ENCODE data around the gene MTARC1. TPM values are rescaled to one million over a fixed set of nuclear protein-coding genes. Genes with fewer than 3 reads are reported as not detected.

Gene MTARC1
- total and polyA plus RNA-seq, 10 of the 15 experiments (the other 5 are each of a cell fraction or from before 2014, with no cell fraction given), result 0.23 to 1.5 (median 0.48) TPM

DNA sequence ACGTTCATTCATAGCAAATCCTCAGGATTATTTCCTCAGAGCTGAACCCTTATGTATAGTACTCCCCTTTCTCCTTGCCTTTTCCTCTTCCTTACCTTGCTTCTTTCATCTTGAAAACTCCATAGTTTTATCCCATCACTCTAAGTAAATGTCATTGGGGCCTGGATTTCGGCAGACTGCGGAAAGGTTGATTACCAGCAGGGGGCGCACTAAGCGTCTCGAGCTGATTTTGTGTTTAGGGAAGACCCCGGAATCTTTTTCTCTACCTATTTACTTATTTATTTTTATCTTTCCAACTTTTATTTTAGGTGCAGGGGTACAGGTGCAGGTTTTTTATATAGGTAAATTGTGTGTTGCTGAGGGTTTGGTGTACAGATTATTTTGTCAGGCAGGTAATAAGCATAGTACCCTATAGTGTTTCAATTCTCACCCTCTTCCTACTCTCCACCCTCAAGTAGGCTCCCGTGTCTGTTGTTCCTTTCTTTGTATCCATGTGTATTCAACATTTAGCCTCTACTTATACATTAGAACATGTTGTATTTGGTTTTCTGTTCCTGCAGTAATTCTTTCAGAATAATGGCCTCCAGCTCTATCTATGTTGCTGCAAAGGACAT, 11.4 kb upstream of the MTARC1 start:
- Histone ChIP-seq H3K36me3 (ENCODE audit: control insufficient read depth in 2 of 2, insufficient read depth in 2 of 2, low read length in 1 of 2) (no peaks in the 10 kb centered on the region), H3K9ac (ENCODE audit: control insufficient read depth, insufficient read depth, low read length) (no peak overlapping the region), H4K20me1 (ENCODE audit: control insufficient read depth, insufficient read depth) (no peaks in the 10 kb centered on the region), H3K27me3 (replicated peaks in 1 of 2; ENCODE audit: control insufficient read depth in 2 of 2, insufficient read depth in 2 of 2, low read length in 1 of 2) (no peaks in the 10 kb centered on the region), H3K9me3 (replicated peaks; ENCODE audit: control insufficient read depth, insufficient read depth, low read length) (no peaks in the 10 kb centered on the region), H3K27ac (ENCODE audit: control insufficient read depth, insufficient read depth) (no peak overlapping the region), H3K4me3 (no peak overlapping the region), H3K4me2 (ENCODE audit: control insufficient read depth, insufficient read depth) (no peak overlapping the region), H3K79me2 (ENCODE audit: control insufficient read depth, insufficient read depth, low read length) (no peaks in the 10 kb centered on the region), H3K4me1 (ENCODE audit: control insufficient read depth, insufficient read depth, low read length) (no peaks in the 10 kb centered on the region), H2AFZ (ENCODE audit: control insufficient read depth, low read depth, low read length) (no peak overlapping the region)
- ATAC-seq (no peak), DNase-seq (ENCODE audit: low read depth, low spot score) (no peak), FAIRE-seq (no peak)
- RAD21 ChIA-PET (ENCODE audit: unreplicated experiment), result interaction anchor here (0.9 to 5.5 kb wide), 6 partner anchors 42 to 555 kb away, joined by 3 to 33 read pairs (median 4); no protein-coding TSS in a partner anchor
- CTCF ChIA-PET, result interaction anchor here (0.6 to 6.2 kb wide), 38 partner anchors 8 to 562 kb away, joined by 3 to 52 read pairs (median 4); partner anchors contain the start of genes C1orf115, MTARC1 and MTARC2
- WGBS (ENCODE audit: insufficient coverage, insufficient replicate concordance, low lambda C conversion rate, missing lambda C conversion rate), result 9% methylated on average over 8 of the region's 8 CpGs
- BruUV-seq (replicated peaks), result no TSS peak
- TF ChIP-seq, protein P1, sequence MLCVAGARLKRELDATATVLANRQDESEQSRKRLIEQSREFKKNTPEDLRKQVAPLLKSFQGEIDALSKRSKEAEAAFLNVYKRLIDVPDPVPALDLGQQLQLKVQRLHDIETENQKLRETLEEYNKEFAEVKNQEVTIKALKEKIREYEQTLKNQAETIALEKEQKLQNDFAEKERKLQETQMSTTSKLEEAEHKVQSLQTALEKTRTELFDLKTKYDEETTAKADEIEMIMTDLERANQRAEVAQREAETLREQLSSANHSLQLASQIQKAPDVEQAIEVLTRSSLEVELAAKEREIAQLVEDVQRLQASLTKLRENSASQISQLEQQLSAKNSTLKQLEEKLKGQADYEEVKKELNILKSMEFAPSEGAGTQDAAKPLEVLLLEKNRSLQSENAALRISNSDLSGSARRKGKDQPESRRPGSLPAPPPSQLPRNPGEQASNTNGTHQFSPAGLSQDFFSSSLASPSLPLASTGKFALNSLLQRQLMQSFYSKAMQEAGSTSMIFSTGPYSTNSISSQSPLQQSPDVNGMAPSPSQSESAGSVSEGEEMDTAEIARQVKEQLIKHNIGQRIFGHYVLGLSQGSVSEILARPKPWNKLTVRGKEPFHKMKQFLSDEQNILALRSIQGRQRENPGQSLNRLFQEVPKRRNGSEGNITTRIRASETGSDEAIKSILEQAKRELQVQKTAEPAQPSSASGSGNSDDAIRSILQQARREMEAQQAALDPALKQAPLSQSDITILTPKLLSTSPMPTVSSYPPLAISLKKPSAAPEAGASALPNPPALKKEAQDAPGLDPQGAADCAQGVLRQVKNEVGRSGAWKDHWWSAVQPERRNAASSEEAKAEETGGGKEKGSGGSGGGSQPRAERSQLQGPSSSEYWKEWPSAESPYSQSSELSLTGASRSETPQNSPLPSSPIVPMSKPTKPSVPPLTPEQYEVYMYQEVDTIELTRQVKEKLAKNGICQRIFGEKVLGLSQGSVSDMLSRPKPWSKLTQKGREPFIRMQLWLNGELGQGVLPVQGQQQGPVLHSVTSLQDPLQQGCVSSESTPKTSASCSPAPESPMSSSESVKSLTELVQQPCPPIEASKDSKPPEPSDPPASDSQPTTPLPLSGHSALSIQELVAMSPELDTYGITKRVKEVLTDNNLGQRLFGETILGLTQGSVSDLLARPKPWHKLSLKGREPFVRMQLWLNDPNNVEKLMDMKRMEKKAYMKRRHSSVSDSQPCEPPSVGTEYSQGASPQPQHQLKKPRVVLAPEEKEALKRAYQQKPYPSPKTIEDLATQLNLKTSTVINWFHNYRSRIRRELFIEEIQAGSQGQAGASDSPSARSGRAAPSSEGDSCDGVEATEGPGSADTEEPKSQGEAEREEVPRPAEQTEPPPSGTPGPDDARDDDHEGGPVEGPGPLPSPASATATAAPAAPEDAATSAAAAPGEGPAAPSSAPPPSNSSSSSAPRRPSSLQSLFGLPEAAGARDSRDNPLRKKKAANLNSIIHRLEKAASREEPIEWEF (IDR thresholded peaks at IDR 0.05; ENCODE audit: insufficient replicate concordance, low read depth, low read length), result no peak
- 0 out of 2 replicates have a peak, but pooled peaks have one; percentile 19 for TF ChIP-seq RAD21 (IDR thresholded peaks at IDR 0.05; ENCODE audit: insufficient read depth, low read depth, low read length)
- TF ChIP-seq, protein P2, sequence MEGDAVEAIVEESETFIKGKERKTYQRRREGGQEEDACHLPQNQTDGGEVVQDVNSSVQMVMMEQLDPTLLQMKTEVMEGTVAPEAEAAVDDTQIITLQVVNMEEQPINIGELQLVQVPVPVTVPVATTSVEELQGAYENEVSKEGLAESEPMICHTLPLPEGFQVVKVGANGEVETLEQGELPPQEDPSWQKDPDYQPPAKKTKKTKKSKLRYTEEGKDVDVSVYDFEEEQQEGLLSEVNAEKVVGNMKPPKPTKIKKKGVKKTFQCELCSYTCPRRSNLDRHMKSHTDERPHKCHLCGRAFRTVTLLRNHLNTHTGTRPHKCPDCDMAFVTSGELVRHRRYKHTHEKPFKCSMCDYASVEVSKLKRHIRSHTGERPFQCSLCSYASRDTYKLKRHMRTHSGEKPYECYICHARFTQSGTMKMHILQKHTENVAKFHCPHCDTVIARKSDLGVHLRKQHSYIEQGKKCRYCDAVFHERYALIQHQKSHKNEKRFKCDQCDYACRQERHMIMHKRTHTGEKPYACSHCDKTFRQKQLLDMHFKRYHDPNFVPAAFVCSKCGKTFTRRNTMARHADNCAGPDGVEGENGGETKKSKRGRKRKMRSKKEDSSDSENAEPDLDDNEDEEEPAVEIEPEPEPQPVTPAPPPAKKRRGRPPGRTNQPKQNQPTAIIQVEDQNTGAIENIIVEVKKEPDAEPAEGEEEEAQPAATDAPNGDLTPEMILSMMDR (IDR thresholded peaks at IDR 0.05 in 2 of 3, conservative IDR thresholded peaks at IDR 0.05 in 1 of 3; ENCODE audit: control insufficient read depth in 2 of 3, extremely low read depth in 1 of 3, insufficient read depth in 1 of 3, low read depth in 3 of 3, low read length in 3 of 3), result peak; percentile 51 to 85 (median 71)
- in situ Hi-C loops (cut with MboI), result loop anchor here (5.0 to 10.0 kb wide), 2 partner anchors 91 to 478 kb away; no protein-coding TSS in a partner anchor
- intact Hi-C loops (cut with micrococcal nuclease; ENCODE audit: unreplicated experiment), result loop anchor here (5.0 to 10.0 kb wide), 2 partner anchors 231 to 493 kb away; no protein-coding TSS in a partner anchor
- SMC1A ChIA-PET (ENCODE audit: uncharacterized antibody, unreplicated experiment), result interaction anchor here (0.6 to 2.5 kb wide), 10 partner anchors 19 to 663 kb away, joined by 3 to 19 read pairs (median 4); no protein-coding TSS in a partner anchor
- POLR2A ChIA-PET, result no interaction called here

Data from GM12878 (cell line).